Thyroid gland (tissue), 4 donors: ENCODE results near the gene ATF7IP.

ENCODE experiments used
- POLR2A ChIP-seq, 2 donors: fragments of 450-650 bp; IDR thresholded peaks; one replicate each; pipeline ENCODE4 v1.6.1; 2017; ENCODE audit warnings: antibody characterized with exemption in 2 of 2, mild to moderate bottlenecking in 2 of 2, moderate library complexity in 1 of 2
- TF ChIP-seq, protein P1 (sequence below), 6 experiments: fragments of 200-600 bp in 3 of 6; fragments of 450-650 bp in 3 of 6; sonication (generic) in 3 of 6; IDR thresholded peaks; one replicate each; pipeline ENCODE4 v1.5.1; 2016 to 2019; ENCODE audit warnings: antibody characterized with exemption in 6 of 6, mild to moderate bottlenecking in 2 of 6, inconsistent platforms in 1 of 6, moderate library complexity in 1 of 6

DNA sequence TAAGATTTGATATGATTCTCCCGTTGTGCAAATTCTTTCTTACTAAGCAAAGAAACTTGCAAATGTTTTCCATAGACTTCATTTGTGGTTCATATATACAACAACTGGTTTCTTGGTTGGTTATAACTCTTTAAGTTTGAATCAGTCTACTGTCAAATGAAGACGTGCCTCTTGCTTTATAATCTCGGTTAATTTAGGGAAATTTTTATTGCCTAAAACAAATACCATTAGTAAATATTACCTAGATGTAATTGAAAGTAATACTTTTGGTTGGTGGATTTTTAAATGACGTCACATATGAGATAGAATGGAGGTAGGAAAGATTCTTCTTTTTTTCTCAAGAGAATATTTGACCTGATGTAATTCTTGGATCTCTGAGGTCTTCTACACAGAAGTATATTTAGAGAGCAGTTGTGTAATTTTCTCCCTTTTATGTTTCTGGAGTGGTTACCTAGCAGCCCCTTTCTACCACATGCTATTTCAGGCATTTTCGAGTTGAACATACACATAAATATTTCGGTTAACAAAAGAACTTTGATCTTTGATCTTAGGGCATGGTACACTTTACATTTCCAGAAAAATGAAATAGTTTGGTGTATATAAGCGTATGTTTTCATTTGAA, 1.7 kb downstream of the ATF7IP start:
- TF ChIP-seq, protein P1, sequence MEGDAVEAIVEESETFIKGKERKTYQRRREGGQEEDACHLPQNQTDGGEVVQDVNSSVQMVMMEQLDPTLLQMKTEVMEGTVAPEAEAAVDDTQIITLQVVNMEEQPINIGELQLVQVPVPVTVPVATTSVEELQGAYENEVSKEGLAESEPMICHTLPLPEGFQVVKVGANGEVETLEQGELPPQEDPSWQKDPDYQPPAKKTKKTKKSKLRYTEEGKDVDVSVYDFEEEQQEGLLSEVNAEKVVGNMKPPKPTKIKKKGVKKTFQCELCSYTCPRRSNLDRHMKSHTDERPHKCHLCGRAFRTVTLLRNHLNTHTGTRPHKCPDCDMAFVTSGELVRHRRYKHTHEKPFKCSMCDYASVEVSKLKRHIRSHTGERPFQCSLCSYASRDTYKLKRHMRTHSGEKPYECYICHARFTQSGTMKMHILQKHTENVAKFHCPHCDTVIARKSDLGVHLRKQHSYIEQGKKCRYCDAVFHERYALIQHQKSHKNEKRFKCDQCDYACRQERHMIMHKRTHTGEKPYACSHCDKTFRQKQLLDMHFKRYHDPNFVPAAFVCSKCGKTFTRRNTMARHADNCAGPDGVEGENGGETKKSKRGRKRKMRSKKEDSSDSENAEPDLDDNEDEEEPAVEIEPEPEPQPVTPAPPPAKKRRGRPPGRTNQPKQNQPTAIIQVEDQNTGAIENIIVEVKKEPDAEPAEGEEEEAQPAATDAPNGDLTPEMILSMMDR (IDR thresholded peaks at IDR 0.05): no peak
- TF ChIP-seq POLR2A (IDR thresholded peaks at IDR 0.05): no peak
